Left kidney (tissue), 8 donors: ENCODE measurements around the gene MYOC. TPM values are rescaled to one million over a fixed set of nuclear protein-coding genes. Genes with fewer than 3 reads are reported as not detected.
"Not testable (repeated sequence)": the region's sequence is repeated elsewhere in the genome, so short reads cannot be mapped to it uniquely, and the experiment has no call there.

ENCODE experiments used
- DNase-seq: peaks from one replicate; pipeline ENCODE4 v3.0.0-alpha.2; 2013
- long read RNA-seq, 8 donors: transcript quantifications; one replicate each; lab custom pipeline, GENCODE V29; 2026
- polyA plus RNA-seq: library from polyadenylated mRNA; unstranded; fragments of 120-200 nt; gene quantifications from one replicate; pipeline ENCODE4 v1.2.1, GENCODE V29; 2013; ENCODE audit not compliant: insufficient read length

Gene MYOC
- polyA plus RNA-seq: 0.10 TPM
- long read RNA-seq, donor 1: 0 reads
- long read RNA-seq, donor 2: 0 reads
- long read RNA-seq, donor 3: 0 reads
- long read RNA-seq, donor 4: 0 reads
- long read RNA-seq, donor 5: 0 reads
- long read RNA-seq, donor 6: 0 reads
- long read RNA-seq, donor 7: 0 reads
- long read RNA-seq, donor 8: 0 reads

DNA sequence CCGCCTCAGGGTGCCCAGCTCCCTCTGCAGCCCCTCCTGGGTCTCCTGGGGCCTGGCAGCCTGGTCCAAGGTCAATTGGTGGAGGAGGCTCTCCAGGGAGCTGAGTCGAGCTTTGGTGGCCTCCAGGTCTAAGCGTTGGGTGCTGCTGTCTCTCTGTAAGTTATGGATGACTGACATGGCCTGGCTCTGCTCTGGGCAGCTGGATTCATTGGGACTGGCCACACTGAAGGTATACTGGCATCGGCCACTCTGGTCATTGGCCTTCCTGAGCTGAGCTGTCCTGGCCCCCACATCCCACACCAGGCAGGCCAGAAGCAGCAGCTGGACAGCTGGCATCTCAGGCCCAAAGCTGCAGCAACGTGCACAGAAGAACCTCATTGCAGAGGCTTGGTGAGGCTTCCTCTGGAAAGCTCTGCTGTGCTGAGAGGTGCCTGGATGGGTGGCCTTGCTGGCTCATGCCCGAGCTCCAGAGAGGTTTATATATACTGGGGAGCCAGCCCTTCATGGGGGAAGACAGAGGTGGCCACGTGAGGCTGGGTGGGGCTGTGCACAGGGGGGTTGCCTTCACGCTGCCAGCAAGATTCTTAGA lies at the start of gene MYOC:
Gene MYOC (minus strand): TSS at position 455 of the 589 bp plus-strand sequence. CDS start 77 bp downstream, at position 378.
- DNase-seq: no peak

DNA sequence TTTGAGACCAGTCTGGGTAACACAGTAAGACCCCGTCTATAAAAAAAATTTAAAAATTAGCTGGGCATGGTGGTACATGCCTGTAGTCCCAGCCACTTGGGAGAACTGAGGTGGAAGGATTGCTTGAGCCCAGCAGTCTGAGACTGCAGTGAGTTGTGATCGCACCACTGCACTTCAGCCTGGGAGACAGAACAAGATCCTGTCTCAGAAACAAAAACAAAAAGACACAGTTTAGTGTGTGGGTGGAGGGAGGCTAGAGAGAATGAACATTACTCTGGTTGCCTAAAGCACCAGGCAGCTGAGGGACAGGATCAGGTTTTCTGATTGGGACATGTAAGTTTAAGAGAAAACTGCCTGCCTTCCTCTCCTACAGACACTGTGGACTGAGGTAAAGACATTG lies 47.0 kb upstream of the MYOC start:
- peak; percentile 33 for DNase-seq

DNA sequence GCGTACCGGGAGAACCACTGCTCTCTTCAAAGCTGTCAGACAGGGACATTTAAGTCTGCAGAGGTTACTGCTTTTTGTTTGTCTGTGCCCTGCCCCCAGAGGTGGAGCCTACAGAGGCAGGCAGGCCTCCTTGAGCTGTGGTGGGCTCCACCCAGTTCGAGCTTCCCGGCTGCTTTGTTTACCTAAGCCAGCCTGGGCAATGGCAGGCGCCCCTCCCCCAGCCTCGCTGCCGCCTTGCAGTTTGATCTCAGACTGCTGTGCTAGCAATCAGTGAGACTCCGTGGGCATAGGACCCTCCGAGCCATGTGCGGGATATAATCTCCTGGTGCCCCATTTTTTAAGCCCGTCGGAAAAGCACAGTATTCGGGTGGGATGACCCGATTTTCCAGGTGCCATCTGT lies 43.3 kb upstream of the MYOC start:
- not testable (repeated sequence) for DNase-seq

DNA sequence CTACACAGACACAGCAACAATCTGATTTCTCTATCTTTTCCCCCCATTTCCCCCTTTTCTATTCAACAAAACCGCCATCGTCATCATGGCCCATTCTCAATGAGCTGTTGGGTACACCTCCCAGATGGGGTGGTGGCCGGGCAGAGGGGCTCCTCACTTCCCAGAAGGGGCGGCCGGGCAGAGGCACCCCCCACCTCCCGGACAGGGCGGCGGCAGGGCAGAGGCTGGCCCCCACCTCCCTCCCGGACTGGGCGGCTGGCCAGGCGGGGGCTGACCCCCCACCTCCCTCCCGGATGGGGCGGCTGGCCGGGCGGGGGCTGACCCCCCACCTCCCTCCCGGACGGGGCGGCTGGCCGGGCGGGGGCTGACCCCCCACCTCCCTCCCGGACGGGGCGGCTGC lies 41.1 kb upstream of the MYOC start:
- not testable (repeated sequence) for DNase-seq

DNA sequence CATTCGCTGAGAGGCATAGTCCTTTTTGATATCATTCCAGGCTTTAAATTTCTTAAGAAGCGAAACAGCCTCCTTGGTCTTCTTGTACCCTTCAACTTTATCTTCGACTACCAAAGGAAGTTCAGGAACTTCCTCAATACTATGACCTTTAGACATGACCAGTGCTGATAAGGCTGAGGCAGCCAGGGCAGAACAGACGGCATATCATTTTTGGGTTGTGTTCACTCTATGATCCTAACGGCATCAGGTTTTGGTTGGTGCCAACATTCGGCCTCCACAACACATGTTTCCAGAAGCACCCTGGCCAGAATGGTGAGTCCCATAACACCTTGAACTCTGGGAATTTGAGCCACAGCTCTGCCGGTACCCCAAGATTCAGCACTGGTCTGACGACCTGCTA lies 31.4 kb upstream of the MYOC start:
- DNase-seq: no peak

DNA sequence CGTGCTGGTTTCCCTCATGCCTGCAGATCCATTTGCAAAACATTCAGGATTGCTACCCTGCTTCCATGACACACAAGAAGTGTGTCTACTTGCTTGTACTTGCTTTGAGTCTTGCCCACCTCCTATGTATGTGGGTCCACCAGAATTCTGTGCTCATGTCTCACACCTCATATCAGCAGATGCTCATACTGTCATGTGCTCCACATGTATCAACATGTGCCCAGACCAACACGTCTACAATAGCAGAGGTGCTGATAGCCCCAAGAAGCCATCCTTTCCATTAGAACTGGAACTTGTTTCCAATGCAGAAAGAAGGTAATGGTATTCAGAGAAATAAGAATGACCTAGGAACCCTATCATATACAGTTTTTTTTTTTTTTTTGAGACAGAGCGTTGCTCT lies 27.9 kb upstream of the MYOC start:
- no peak for DNase-seq

DNA sequence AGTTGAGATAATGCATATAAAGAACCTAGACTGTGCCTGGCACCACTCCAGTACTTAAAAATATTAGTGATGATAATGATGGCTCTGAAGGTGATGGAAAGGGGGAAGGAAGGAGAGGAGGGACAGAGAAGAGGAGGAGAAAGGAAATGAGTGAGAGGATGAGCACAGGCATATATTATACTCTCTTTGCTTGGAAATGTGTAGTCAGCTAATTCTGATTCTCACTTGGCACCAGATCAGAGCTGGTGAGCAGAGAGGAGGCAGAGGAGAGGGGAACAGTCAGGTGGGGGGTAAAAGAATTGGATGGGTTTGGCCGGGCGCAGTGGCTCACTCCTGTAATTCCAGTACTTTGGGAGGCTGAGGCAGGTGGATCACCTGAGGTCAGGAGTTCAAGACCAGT lies 24.3 kb upstream of the MYOC start:
- DNase-seq: no peak

DNA sequence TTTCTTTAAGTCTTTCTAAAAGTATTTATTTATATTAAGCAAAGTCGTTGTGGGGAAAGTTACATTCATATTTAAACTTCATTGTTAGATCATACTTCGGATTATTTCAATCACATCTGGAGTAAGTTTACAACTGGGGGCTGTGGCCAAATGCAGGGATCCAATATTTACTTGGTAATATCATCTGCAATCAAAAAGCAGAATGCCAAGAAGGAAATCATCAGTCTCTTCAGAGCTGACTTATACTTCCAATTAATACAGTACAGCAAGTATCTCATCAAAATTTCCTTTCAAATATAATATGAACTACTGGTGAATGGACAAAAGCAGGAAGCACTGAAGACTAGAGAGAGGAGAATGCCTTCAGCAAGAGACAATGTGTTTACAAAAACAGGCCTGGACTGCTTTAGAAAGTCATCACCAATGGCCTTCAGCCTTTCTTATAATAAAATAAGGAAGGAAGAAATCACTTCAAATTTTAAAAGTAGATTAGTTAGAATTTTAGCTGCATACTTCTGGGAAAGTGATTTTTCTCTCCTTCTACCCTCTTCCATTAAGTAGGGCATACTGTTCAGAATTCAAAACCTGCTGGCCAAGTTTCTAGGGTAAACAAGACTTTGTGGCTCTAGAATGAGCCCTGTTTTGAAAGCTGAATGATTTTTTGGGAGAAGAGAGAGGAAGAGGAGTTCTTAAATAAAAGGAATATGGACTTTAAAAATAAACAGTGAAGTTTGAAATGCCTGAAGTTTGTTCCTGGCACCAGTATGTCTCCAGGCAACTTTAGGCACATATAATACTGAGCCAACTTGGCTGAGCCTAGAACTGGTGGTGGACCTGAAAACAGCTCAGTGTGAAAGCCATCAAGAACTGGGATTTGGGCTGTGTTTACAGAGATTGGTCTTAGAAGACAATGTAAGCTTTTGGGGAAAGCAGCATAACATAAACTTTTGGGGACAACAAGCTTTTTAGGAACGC lies 22.2 kb upstream of the MYOC start:
- no peak for DNase-seq

DNA sequence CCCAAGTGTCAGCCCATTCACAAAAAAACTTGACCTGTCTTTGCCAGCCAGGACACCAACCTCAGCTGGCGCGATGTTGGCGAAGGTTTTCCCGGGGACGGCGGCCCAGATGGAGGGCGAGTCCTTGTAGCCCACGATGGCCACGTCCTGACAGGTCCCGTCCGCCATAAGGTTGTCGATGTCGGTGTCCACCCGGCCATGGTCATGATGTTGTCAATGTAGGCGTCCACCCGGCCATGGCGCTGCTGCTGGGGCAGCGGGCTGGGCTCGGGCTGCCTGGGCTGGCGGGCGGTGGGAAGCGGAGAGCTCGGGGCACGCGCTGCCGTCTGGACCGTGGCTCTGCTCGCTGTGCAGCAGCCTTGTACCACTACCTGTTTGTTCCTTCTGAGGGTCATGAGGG lies 18.3 kb upstream of the MYOC start:
- DNase-seq: no peak

DNA sequence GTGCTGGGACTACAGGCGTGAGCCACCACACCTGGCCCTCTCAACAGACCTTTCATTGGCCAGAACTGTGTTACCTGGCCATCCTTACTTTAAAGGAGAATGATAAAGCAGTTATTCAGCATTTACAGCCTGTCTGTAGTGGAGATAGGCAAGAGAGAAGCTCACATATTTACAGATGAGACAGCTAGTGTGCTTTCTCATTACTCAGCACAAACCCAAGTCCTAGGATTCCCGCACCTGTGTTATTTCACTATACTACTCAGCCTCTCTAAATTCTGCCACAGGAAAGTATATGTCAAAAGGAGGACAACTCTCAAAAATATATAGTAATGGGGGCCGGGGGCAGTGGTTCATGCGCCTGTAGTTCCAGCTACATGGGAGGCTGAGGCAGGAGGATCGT lies 15.9 kb upstream of the MYOC start:
- DNase-seq: no peak

DNA sequence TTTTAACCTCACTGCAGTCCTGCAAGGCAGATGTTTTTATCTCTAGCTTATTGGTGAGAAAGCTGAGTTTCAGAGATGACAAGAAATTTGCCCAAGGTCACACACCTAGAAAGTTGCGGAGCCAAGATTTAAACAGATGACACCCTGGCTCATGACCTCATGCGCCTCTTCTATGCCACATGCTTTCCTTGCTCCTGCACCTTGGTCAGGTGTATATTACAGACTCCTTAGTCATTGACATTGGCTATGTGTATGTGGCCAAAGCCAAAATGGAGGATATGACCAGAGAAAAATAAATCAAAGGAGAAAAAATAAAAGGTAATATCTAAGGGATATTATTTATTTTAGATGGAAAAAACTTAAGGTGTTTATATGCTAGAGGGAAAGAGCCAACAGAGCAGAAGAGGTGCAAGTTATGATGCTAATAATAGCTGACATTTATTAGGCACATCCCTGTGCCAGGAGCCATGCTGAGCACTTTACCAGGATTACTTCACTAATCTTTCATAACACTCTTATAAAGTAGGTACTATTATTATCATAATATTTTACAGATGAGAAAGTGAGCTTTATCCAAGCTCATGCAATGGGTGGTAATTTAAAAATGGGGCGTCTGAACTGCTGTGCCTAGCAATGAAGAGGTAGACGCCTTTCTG lies 13.8 kb upstream of the MYOC start:
- DNase-seq: no peak

DNA sequence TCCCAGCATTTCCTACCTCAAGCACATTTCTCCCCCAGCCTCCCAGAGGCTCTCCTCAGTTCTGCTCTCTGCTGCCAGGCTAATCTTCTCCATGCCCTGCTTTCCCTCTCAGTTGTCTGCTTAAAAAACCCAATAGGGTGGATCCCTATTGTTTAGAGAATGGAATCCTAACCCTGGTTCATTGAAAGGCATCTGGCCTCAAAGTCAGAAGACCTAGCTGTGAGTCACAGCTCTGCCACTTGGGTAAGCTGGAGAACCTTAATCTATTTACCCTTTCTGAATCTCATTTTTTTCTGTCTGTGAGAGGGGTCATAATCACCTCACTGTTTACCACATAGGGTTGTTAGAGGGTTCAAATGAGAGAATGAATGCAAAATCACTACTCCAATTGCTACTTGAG lies 12.5 kb upstream of the MYOC start:
- no peak for DNase-seq

DNA sequence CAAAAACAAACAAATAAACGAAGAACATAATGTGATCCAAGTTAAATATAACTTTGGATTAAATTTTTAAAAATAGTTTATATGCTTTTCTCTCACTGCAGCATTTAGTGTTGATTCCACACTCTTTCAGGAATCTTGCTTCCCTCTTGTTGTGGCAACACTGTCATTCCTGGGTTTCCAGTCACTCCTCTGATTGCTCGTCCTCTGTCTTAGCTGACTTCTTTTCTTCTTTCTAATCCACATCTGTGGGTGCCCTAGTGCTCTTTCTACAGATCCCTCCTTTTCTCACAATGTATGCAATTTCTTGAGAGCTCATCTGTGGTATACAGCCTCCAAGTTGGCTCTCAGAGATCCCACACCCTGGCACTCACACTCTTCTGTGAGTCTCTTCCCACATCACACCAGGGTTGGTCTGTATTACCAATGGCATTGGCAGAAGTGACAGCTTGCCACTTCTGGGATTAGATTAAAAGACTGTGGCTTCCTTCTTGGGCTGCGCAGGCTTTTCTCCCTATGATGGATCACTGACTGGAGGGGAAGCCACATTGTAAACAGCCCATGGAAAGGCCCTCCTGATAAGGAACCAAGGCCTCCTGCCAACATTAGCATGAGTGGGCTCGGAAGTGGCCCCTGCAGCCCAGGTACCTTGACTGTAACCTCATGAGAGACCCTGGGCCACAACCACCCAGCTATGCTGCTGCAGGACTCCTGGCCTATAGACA lies 11.5 kb upstream of the MYOC start:
- no peak for DNase-seq

DNA sequence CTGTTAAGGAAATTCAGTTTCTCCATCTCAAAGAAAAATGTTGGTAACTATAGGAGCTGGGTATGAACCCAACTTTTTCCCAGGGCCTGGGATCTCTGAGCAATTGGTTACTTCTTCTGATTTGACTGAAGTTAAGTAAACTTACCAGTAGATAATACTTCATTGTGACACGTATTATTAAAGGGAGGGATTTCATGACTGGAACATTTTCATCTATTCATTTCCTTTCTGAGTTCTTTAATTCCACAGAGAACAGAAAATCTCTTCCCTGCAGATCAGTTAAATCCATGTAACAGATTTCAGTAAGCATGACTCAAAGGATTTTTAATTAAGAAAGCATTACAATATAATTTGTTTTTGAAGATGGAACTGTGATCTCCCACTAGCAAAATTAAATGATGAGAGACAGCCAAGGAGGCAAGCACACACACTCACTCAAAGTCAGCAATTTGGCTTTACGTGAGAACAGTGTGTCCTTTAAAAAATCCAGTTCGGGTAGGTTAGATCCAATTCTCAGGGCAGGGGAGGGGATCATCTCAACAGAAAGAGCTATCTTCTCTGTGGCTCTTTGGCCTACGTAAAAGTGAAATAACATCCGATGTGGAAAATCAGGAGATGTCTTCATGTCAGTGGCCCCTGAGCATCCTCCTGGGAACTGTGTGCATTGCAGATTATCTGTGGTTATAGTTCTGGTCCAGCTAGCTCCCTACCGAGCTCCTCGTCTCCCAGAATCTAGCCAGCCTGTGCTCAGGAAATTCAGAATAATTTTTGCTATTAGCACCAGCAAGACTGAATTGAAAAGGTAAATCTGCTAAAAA lies 10.8 kb upstream of the MYOC start:
- DNase-seq: no peak

DNA sequence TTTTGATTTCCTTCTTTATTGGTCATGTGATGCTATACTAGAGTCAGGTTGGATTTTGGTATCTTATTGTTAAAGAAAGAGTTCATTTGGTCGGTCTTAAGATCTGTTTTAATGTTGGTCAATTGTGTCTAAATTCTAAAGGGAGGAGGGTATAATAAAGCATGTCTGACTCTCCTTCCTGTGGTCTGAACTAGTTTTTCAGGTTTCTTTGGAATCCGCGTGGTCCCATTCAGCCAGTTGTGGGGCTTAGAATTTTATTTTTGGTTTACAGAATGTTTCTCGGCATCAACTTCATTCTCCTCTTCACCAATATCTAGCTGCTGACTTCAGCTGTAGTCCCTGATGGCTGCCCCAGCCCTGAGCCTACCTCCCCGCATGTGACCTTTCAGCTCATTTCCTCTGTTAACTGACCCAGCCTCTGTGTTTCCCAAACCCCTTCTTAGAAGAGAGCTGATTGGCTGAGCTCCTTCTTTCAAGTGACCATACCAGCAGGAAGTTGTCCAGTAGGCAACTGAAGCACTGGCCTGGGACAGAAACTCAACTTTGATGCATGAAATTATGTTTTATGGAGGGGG lies 8.7 kb upstream of the MYOC start:
- DNase-seq: no peak

DNA sequence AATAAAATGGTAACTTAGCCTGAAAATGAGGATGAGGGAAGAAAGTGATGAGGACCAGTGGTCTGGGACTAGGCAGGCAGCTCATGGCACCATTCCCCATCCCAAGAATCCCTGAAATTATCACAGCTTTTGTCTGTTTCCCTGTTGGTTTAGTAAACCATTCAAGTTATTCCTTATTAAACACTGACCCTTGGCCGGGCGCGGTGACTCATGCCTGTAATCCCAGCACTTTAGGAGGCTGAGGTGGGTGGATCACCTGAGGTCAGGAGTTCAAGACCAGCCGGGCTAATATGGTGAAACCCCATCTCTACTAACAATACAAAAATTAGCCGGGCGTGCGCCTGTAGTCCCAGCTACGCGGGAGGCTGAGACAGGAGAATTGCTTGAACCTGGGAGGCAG lies 3.7 kb upstream of the MYOC start:
- DNase-seq: not testable (repeated sequence)

DNA sequence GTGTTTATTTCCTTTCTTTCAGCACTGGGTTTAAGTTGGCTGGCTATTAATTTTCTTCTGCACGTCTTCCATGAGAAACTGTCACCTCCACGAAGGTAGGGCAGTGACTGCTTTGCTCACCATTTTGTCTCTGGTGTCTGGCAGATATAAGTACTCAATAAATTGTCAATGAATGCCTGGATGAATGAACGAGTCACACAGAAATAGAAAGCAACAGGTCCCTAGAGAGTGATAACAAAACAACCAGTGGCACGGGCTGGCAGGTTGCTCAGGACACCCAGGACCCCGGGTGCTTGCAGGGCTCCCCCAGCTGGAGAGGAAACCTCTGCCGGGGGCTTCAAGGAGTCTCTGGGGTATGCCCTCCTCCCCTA lies 3.2 kb upstream of the MYOC start:
- no peak for DNase-seq

DNA sequence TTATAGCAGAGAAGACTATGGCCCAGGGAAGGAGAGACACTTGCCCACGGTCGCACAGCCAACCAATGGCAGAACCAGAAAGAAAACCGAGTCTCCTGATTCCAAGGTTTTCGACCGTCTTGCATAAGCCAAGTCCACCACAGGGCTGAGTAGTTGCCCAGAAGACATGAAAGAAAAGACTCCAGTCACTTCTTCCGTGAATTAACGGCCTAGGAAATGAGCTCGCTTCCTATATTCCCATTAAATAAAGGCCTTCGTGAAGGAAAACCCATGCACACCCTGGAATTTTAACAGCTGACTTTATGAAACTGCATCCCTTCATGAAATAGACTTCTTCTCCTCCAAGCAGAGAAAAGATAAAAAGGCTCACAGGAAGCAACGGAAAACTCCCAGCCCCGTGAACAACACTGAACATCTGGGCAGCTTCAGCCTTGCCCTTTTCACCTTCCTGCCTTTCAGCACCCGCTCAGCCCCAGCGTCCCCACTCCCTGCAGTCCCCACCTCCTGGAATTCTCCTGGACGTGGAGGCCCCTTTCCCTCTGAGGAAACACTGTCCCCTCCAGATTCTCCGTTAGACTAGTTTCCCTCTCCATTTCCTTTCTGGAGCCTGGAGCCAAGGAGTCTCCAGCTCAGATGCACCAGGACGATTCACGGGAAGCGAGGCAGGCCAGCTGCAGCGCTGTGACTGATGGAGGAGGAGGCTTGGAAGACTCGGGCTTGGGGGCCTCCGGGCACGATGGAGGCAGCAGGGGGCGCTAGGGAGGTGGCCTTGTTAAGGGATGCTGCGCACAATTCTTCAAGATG lies 2.7 kb upstream of the MYOC start:
- DNase-seq: peak; percentile 67

DNA sequence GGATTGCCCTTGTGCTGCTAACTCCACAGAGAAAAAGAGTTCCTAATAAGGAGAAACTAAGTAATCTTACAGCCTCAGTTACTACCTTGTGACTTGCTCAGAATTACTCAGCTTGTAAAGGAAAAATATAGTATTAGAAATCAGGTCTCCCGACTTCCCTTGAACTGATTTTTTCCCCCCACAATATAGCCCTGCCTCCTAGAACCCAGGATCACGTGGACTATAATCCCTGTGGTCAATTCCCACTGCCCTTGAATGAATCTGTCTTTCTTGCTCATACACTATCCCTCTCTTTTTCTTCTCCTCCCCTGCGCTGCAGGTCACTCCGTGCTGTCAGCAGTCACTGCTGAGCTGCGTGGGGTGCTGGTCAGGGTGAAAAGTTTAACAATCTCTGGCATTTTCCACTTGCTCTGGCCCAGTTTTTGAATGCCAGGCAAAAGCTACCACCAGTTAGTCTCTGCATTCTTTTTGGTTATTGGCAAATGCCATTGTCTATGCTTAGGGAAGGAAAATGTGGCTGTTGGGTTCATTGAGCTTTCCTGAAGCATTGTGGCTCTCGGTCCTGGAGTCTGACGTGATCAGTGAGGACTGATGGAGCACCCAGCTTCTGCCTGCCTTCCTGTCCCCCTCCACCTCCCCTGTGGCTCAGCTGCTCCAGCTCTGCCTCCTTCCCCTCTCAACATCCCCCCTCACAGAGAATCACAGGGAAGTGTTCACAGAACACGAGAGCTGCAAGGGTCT lies 1.9 kb upstream of the MYOC start:
- no peak for DNase-seq
